SK-N-MC (cell line): Measurements from ENCODE around the gene TPSG1.
"Not testable (repeated sequence)": the region's sequence is repeated elsewhere in the genome, so short reads cannot be mapped to it uniquely, and the experiment has no call there.

Experiments used
- EZH2 ChIP-seq: fragments of 200-600 bp; sonication (generic); IDR thresholded peaks from one replicate; pipeline ENCODE4 v1.6.1; 2017; ENCODE audit warnings: antibody characterized with exemption
- POLR2AphosphoS5 ChIP-seq: IDR thresholded peaks from 2 replicates; pipeline ENCODE4 v1.6.1; 2012; ENCODE audit warnings: mild to moderate bottlenecking, low read depth, low read length, borderline replicate concordance

- TF ChIP-seq POLR2AphosphoS5, EZH2: not testable (repeated sequence)
Observed at GRCh38 chr16:1247903-1248537, 23.0 kb upstream of the TPSG1 start.
